Testis (tissue), 2 donors: ENCODE data around the gene VPS37C.

ENCODE experiments used
- CTCF ChIP-seq, 3 experiments: fragments of 450-650 bp in 2 of 3; fragments of 200-600 bp in 1 of 3; sonication (generic) in 1 of 3; IDR thresholded peaks; one replicate each; pipeline ENCODE4 v1.5.1; 2016 to 2019; ENCODE audit warnings: antibody characterized with exemption in 3 of 3, mild to moderate bottlenecking in 2 of 3, moderate library complexity in 1 of 3
- POLR2A ChIP-seq: fragments of 450-650 bp; IDR thresholded peaks from one replicate; pipeline ENCODE4 v1.6.1; 2017; ENCODE audit warnings: antibody characterized with exemption, mild to moderate bottlenecking, moderate library complexity

- TF ChIP-seq CTCF (IDR thresholded peaks at IDR 0.05), result no peak
- no peak for TF ChIP-seq POLR2A
Measured at GRCh38 chr11:61107888-61108287, 53.3 kb downstream of the VPS37C start.
